SU-DHL-6 (cell line): Measurements from ENCODE around the gene CDH13.

Experiments
- H2AFZ ChIP-seq: fragments of 200-600 bp; sonication (generic); 2 replicates; pipeline ENCODE4 v1.6.1; 2014; ENCODE audit warnings: low read depth, mild to moderate bottlenecking, moderate library complexity, mixed read lengths, antibody characterized with exemption, low read length; ENCODE audit not compliant: severe bottlenecking
- H3F3A ChIP-seq: fragments of 200-600 bp; shearing (Covaris generic); 2 replicates; pipeline ENCODE4 v1.6.0; 2016; ENCODE audit warnings: antibody characterized with exemption, mild to moderate bottlenecking; ENCODE audit not compliant: insufficient read depth
- H3K27ac ChIP-seq: fragments of 200-600 bp; sonication (generic); 2 replicates; pipeline ENCODE4 v1.5.1; 2016; ENCODE audit warnings: low read depth, mild to moderate bottlenecking, low read length, moderate library complexity, mixed read lengths
- H3K27me3 ChIP-seq: fragments of 200-600 bp; sonication (generic), shearing (Covaris generic); 2 replicates; pipeline ENCODE4 v1.6.0; 2014; ENCODE audit warnings: mild to moderate bottlenecking, low read length
- H3K36me3 ChIP-seq: fragments of 200-600 bp; sonication (generic); 2 replicates; pipeline ENCODE4 v1.6.1; 2014; ENCODE audit warnings: mild to moderate bottlenecking, low read length, mixed read lengths
- H3K4me2 ChIP-seq: fragments of 300-600, 200-600 bp; shearing (Covaris generic), sonication (generic); 2 replicates; pipeline ENCODE4 v1.6.0; 2014; ENCODE audit warnings: low read length, low read depth, mild to moderate bottlenecking; ENCODE audit not compliant: poor library complexity, severe bottlenecking
- H3K4me3 ChIP-seq: fragments of 200-600 bp; sonication (generic); 2 replicates; pipeline ENCODE4 v1.5.1; 2014; ENCODE audit warnings: antibody characterized with exemption, low read length, mild to moderate bottlenecking, mixed read lengths; ENCODE audit not compliant: insufficient read depth, poor library complexity, severe bottlenecking
- H3K79me2 ChIP-seq: fragments of 200-600 bp; sonication (generic); 2 replicates; pipeline ENCODE4 v1.6.1; 2014; ENCODE audit warnings: mild to moderate bottlenecking, low read length, moderate library complexity; ENCODE audit not compliant: insufficient read depth
- H3K9ac ChIP-seq: fragments of 200-600 bp; sonication (generic); 2 replicates; pipeline ENCODE4 v1.7.0; 2014; ENCODE audit warnings: mild to moderate bottlenecking, low read length
- H3K9me2 ChIP-seq: fragments of 200-600 bp; sonication (generic); replicated peaks from 2 replicates; pipeline ENCODE4 v1.6.1; 2014; ENCODE audit warnings: low read length; ENCODE audit not compliant: insufficient read depth
- H3K9me3 ChIP-seq: fragments of 200-600 bp; sonication (generic); 2 replicates; pipeline ENCODE4 v1.6.1; 2014; ENCODE audit warnings: low read length, mixed read lengths; ENCODE audit not compliant: insufficient read depth
- H4K20me1 ChIP-seq: fragments of 200-600 bp; sonication (generic); 2 replicates; pipeline ENCODE4 v1.6.1; 2014; ENCODE audit warnings: low read depth, mild to moderate bottlenecking, antibody characterized with exemption, low read length, moderate library complexity, mixed read lengths
- EZH2phosphoT487 ChIP-seq: fragments of 200-600 bp; sonication (generic), shearing (Covaris generic); conservative IDR thresholded peaks from 2 replicates; pipeline ENCODE4 v1.6.1; 2018; ENCODE audit warnings: mild to moderate bottlenecking, antibody characterized with exemption, low read length, moderate library complexity, mixed read lengths
- TF ChIP-seq, protein P1 (sequence below): fragments of 200-600 bp; sonication (generic); IDR thresholded peaks from one replicate; pipeline ENCODE4 v1.5.1; 2017; ENCODE audit warnings: antibody characterized with exemption, mild to moderate bottlenecking, low read length, moderate library complexity; ENCODE audit not compliant: insufficient read depth, poor library complexity, severe bottlenecking

Gene CDH13

DNA sequence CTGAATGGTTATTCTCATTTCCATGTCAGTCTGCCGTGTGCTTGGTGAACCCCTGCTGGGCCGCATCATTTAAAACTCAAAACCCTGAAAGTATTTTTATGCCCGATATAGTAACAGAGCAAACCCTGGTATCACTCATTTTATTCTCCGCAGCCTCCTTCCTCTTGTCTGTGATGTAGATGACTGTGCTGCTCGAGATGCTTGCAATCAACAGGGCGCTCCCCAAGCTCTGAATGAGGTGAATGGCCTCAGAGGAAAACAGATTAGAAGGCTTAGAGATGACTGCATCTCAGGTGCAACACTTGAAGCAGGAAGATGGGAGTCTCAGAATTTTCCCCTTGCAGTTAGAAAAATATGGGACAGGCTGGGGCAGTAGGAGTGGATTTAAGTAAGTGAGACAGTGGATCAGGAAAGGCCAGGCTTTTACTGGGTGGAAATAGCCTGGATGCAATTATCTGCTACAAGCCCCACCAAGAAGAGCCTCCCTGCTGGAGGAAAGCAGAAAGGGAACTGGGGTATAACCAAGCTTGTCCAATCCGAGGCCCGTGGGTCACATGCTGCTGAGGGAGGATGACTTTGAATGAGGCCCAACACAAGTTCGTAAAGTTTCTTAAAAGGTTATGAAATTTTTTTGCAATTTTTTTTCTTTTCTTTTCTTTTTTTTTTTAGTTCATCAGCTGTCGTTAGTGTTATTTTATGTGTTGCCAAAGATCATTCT lies 166.9 kb downstream of the CDH13 start:
- Histone ChIP-seq H3K36me3 (no peaks in the 10 kb centered on the region), H3K4me3 (no peak overlapping the region), H3F3A (no peaks in the 10 kb centered on the region), H3K27me3 (no peaks in the 10 kb centered on the region), H4K20me1 (no peaks in the 10 kb centered on the region), H3K27ac (no peak overlapping the region), H3K4me2 (no peak overlapping the region), H3K9me2 (no peaks in the 10 kb centered on the region; the same call in 1 of the 2 replicates), H2AFZ (no peak overlapping the region), H3K9ac (no peak overlapping the region), H3K79me2 (no peaks in the 10 kb centered on the region), H3K9me3 (no peaks in the 10 kb centered on the region)
- TF ChIP-seq, protein P1, sequence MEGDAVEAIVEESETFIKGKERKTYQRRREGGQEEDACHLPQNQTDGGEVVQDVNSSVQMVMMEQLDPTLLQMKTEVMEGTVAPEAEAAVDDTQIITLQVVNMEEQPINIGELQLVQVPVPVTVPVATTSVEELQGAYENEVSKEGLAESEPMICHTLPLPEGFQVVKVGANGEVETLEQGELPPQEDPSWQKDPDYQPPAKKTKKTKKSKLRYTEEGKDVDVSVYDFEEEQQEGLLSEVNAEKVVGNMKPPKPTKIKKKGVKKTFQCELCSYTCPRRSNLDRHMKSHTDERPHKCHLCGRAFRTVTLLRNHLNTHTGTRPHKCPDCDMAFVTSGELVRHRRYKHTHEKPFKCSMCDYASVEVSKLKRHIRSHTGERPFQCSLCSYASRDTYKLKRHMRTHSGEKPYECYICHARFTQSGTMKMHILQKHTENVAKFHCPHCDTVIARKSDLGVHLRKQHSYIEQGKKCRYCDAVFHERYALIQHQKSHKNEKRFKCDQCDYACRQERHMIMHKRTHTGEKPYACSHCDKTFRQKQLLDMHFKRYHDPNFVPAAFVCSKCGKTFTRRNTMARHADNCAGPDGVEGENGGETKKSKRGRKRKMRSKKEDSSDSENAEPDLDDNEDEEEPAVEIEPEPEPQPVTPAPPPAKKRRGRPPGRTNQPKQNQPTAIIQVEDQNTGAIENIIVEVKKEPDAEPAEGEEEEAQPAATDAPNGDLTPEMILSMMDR, result no peak
- no peak for TF ChIP-seq EZH2phosphoT487

DNA sequence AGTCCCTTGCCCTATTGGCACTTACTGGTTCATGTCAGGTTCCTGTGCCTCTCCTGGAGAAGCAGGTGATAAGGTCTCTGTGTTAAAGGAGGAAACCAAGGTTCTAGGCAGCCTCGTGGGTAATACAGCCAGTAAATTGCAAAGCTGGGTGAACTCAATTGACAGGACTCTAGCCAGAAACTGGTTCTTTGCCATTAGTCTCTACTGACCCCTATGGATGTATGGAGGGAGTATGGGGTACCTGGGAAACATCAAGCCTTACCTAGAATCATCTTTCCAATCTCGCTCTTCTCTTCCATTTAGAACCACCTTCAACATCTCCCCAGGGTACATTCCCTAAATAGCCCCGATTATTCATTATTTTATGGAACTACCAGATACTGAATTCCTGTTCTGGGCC lies 169.3 kb downstream of the CDH13 start:
- Histone ChIP-seq H4K20me1 (no peaks in the 10 kb centered on the region), H3F3A (no peaks in the 10 kb centered on the region), H3K27me3 (no peaks in the 10 kb centered on the region), H3K79me2 (no peaks in the 10 kb centered on the region), H3K4me2 (no peak overlapping the region), H2AFZ (no peak overlapping the region), H3K9ac (no peak overlapping the region), H3K4me3 (no peak overlapping the region), H3K36me3 (no peaks in the 10 kb centered on the region), H3K27ac (no peak overlapping the region), H3K9me2 (no peaks in the 10 kb centered on the region; the same call in 1 of the 2 replicates), H3K9me3 (no peaks in the 10 kb centered on the region)
- TF ChIP-seq, protein P1, result no peak
- TF ChIP-seq EZH2phosphoT487, result no peak

DNA sequence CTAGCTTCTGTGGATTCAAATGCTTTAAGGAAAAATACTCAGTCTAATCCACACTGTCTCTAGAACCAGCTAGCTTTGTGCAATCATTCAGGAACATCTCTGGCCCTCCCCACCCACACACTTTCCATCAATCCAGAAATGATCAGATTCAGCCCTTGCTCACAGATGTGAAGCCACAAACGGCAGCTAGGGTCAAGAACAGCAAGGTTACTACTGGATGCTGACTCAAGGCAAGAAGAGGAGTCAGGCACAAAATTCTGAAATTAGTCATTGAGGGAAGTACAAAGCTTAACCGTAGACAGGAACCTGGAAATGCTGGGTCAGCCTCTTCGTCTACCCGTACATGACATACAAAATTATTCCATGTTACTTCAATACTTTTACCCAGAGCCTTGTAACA lies 174.6 kb downstream of the CDH13 start:
- Histone ChIP-seq H3F3A (no peaks in the 10 kb centered on the region), H3K9me2 (no peaks in the 10 kb centered on the region), H3K4me3 (no peak overlapping the region), H3K27me3 (no peaks in the 10 kb centered on the region), H3K9me3 (no peaks in the 10 kb centered on the region), H3K79me2 (no peaks in the 10 kb centered on the region), H3K27ac (no peak overlapping the region), H3K36me3 (no peaks in the 10 kb centered on the region), H2AFZ (no peak overlapping the region), H3K9ac (no peak overlapping the region), H4K20me1 (no peaks in the 10 kb centered on the region), H3K4me2 (no peak overlapping the region)
- TF ChIP-seq, protein P1, result no peak
- TF ChIP-seq EZH2phosphoT487, result no peak
